OCI-LY7 (cell line): ENCODE results near the gene PIGH. TPM values are rescaled to one million over a fixed set of nuclear protein-coding genes. Genes with fewer than 3 reads are reported as not detected.

ENCODE experiments used
- BruUV-seq: library from RNA; stranded (reverse); fragments of 400-500 nt; replicated peaks from 2 replicates; lab custom pipeline; 2021; lab: Mats Ljungman, UMichigan
- CTCF ChIA-PET: fragments of 300-600 bp; sonication (Branson Sonifier 250); formaldehyde crosslinking; loops from one replicate; lab custom pipeline; 2022; ENCODE audit warnings: antibody characterized with exemption; ENCODE audit not compliant: unreplicated experiment; lab: Charles Lee
- POLR2A ChIA-PET: fragments of 300-600 bp; sonication (Branson Sonifier 250); formaldehyde crosslinking; loops from one replicate; lab custom pipeline; 2022; ENCODE audit warnings: antibody characterized with exemption; lab: Charles Lee
- DNase-seq: peaks from one replicate; pipeline ENCODE4 v3.0.0-alpha.2; 2015; ENCODE audit warnings: low spot score
- H2AFZ ChIP-seq: fragments of 200-600 bp; sonication (generic), shearing (Covaris generic); 2 replicates; pipeline ENCODE4 v1.6.1; 2014; ENCODE audit warnings: mild to moderate bottlenecking, antibody characterized with exemption, low read length, moderate library complexity
- H3K27ac ChIP-seq: fragments of 200-600 bp; sonication (generic); 2 replicates; pipeline ENCODE4 v1.5.1; 2014; ENCODE audit warnings: mixed run types, low read depth, mild to moderate bottlenecking, moderate library complexity, low read length, inconsistent platforms; ENCODE audit not compliant: poor library complexity, severe bottlenecking
- H3K36me3 ChIP-seq: fragments of 200-600 bp; sonication (generic); 2 replicates; pipeline ENCODE4 v1.6.1; 2014; ENCODE audit warnings: mild to moderate bottlenecking, antibody characterized with exemption, low read length, moderate library complexity, mixed read lengths; ENCODE audit not compliant: insufficient read depth
- H3K4me1 ChIP-seq: fragments of 200-600 bp; sonication (generic); 2 replicates; pipeline ENCODE4 v1.5.1; 2014; ENCODE audit warnings: mild to moderate bottlenecking, low read length; ENCODE audit not compliant: insufficient read depth, poor library complexity, severe bottlenecking
- H3K4me2 ChIP-seq: fragments of 200-600 bp; sonication (generic); 2 replicates; pipeline ENCODE4 v1.6.1; 2014; ENCODE audit warnings: mild to moderate bottlenecking, low read length
- H3K4me3 ChIP-seq: fragments of 200-600 bp; sonication (generic); 2 replicates; pipeline ENCODE4 v1.5.1; 2014; ENCODE audit warnings: mild to moderate bottlenecking, low read depth, low read length; ENCODE audit not compliant: poor library complexity, severe bottlenecking
- H3K79me2 ChIP-seq: fragments of 200-600 bp; sonication (generic); 2 replicates; pipeline ENCODE4 v1.6.1; 2016; ENCODE audit warnings: low read depth, mild to moderate bottlenecking, low read length, moderate library complexity, mixed read lengths; ENCODE audit not compliant: insufficient read depth
- H3K9me2 ChIP-seq: fragments of 200-600 bp; sonication (generic); 2 replicates; pipeline ENCODE4 v1.6.1; 2016; ENCODE audit warnings: mild to moderate bottlenecking, low read length, mixed read lengths; ENCODE audit not compliant: insufficient read depth
- H3K9me3 ChIP-seq: fragments of 200-600 bp; sonication (generic); 2 replicates; pipeline ENCODE4 v1.6.1; 2014; ENCODE audit warnings: mild to moderate bottlenecking, mixed run types, low read length, mixed read lengths
- H4K20me1 ChIP-seq: fragments of 200-600 bp; sonication (generic); 2 replicates; pipeline ENCODE4 v1.6.1; 2014; ENCODE audit warnings: mild to moderate bottlenecking, antibody characterized with exemption, low read length, moderate library complexity, mixed read lengths; ENCODE audit not compliant: insufficient read depth
- EZH2phosphoT487 ChIP-seq: fragments of 200-600 bp; sonication (generic); IDR thresholded peaks from 2 replicates; pipeline ENCODE4 v1.6.1; 2018; ENCODE audit warnings: low read depth, borderline replicate concordance, mild to moderate bottlenecking, mixed run types, antibody characterized with exemption, low read length, moderate library complexity, mixed read lengths
- intact Hi-C: fragments of 100-400 bp; cut with micrococcal nuclease; formaldehyde crosslinking; loops from one replicate; pipeline ENCODE4 v1.10.0; 2022; ENCODE audit not compliant: unreplicated experiment
- total RNA-seq, 2 experiments: library from RNA; depleted of rRNA in 1 of 2; stranded (reverse); fragments of >200 nt in 1 of 2; shearing (Covaris generic) in 1 of 2; gene quantifications; 2 replicates each; pipeline ENCODE4 v1.2.3, GENCODE V29; 2014 to 2022
- TF ChIP-seq, protein P1 (sequence below): fragments of 200-600 bp; sonication (generic); conservative IDR thresholded peaks from 2 replicates; pipeline ENCODE4 v1.5.1; 2014; ENCODE audit warnings: mild to moderate bottlenecking, antibody characterized with exemption, low read length, moderate library complexity, mixed read lengths

Gene PIGH
- total RNA-seq, 2 experiments from 2014 or later, result 15.5 to 23.0 TPM

DNA sequence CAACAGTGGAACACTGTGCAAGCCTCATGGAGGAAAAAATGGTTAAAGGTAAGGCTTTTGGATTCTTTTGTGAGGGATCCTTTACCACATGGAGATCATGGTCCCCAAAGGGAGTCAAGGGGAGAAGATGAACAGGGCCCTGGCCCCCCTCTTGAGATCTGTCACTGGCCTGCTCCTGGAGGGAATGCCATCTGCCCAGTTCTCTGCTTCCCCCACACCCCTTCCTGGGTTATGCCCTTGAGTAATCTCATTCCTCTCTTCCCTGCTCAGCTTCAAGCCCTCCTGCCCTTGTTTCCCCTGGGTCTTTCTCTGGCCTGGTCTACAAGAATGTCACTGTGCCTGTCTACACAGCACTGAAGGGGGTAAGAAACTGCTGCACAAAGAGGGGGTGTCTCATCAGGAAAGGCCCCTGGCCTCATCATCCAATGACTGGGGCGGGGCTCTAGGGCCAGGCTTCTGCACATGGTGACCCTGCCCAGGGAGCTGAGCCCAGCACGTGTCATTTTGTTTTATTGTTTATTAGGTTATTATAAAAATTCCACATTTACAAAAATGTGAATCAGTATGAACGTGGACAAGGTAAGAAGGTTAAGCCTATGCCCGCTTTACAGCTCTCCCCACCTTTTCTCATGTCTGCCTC is 30.3 kb downstream of the PIGH start:
- no TSS peak for BruUV-seq
- no peak overlapping the region for H3K27ac ChIP-seq
- no peak overlapping the region for H2AFZ ChIP-seq
- no peak overlapping the region for H3K4me2 ChIP-seq
- CTCF ChIA-PET, result no interaction called here
- TF ChIP-seq, protein P1, sequence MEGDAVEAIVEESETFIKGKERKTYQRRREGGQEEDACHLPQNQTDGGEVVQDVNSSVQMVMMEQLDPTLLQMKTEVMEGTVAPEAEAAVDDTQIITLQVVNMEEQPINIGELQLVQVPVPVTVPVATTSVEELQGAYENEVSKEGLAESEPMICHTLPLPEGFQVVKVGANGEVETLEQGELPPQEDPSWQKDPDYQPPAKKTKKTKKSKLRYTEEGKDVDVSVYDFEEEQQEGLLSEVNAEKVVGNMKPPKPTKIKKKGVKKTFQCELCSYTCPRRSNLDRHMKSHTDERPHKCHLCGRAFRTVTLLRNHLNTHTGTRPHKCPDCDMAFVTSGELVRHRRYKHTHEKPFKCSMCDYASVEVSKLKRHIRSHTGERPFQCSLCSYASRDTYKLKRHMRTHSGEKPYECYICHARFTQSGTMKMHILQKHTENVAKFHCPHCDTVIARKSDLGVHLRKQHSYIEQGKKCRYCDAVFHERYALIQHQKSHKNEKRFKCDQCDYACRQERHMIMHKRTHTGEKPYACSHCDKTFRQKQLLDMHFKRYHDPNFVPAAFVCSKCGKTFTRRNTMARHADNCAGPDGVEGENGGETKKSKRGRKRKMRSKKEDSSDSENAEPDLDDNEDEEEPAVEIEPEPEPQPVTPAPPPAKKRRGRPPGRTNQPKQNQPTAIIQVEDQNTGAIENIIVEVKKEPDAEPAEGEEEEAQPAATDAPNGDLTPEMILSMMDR, result no peak
- no peak for TF ChIP-seq EZH2phosphoT487
- POLR2A ChIA-PET, result interaction anchor here (0.9 to 1.0 kb wide), 2 partner anchors 57 to 148 kb away, joined by 3 read pairs; no protein-coding TSS in a partner anchor
- H4K20me1 ChIP-seq, result no peaks in the 10 kb centered on the region
- no peaks in the 10 kb centered on the region for H3K4me1 ChIP-seq
- DNase-seq, result no peak
- no peaks in the 10 kb centered on the region for H3K9me2 ChIP-seq
- no peaks in the 10 kb centered on the region for H3K36me3 ChIP-seq
- intact Hi-C loops, result loop anchor here (2.0 kb wide), 1 partner anchor 43 kb away; no protein-coding TSS in a partner anchor
- H3K4me3 ChIP-seq, result no peak overlapping the region
- H3K9me3 ChIP-seq, result no peaks in the 10 kb centered on the region
- no peaks in the 10 kb centered on the region for H3K79me2 ChIP-seq

DNA sequence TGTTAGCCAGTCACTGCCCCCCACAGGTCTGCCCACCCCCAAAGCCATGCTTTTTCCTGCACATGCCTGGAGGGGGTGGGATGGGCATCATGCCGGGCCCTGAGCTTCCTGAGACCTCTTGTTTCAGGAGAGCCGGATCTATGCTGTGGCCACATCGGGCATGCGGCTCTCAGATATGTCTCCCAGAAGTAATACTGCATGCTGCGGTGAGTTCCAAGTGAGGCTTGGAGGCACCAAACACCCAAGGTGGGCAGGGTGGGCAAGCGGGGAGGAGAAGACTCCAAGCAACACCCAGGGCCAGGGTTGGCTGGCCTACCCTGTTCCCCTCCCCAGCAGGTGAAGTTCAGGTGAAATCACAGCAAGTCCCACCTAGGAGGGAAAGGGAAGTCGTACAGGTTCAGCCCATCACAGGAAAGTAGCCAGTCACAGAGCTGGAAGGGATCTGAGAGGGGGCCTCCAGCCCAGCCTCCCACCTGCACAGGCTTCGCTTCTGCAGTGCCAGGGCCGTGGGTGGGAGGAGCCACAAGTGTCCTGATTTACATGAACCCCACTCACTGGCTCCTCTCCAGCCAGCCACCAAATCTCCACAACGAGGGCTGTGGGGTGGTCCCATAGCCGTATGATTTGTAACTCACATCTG is 30.9 kb downstream of the PIGH start:
- CTCF ChIA-PET, result no interaction called here
- Histone ChIP-seq H3K79me2 (no peaks in the 10 kb centered on the region), H4K20me1 (no peaks in the 10 kb centered on the region), H3K27ac (no peak overlapping the region), H3K4me2 (no peak overlapping the region), H3K9me3 (no peaks in the 10 kb centered on the region), H3K4me3 (no peak overlapping the region), H3K36me3 (no peaks in the 10 kb centered on the region), H3K9me2 (no peaks in the 10 kb centered on the region), H2AFZ (no peak overlapping the region), H3K4me1 (no peaks in the 10 kb centered on the region)
- TF ChIP-seq, protein P1, result no peak
- no peak for TF ChIP-seq EZH2phosphoT487
- intact Hi-C loops, result no loop called here
- DNase-seq, result peak; percentile 12
- POLR2A ChIA-PET, result interaction anchor here (1.0 to 1.3 kb wide), 2 partner anchors 26 to 57 kb away, joined by 3 read pairs; no protein-coding TSS in a partner anchor
- no TSS peak for BruUV-seq

DNA sequence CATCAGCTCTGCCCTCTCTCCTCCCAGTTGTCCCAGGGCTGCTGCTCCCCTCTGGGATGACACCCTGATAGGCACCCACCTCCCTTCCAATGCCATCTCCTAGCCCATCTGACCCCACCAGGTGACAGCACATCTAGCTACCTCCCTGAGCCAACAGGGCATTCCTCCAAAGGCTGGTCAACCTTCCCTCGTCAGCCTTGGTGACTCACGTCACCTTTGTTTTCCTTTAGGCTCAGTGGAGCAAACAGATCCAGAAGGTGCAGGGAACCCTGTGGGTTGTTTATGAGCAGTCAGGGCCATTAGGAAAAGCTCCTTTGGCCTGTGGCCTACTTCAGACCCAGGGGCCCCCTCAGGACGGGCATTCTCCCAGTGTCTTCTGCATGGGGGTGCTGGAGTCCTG is 32.4 kb downstream of the PIGH start:
- Histone ChIP-seq H4K20me1 (no peaks in the 10 kb centered on the region), H2AFZ (no peak overlapping the region), H3K4me2 (no peak overlapping the region), H3K9me3 (no peaks in the 10 kb centered on the region), H3K36me3 (no peaks in the 10 kb centered on the region), H3K27ac (no peak overlapping the region), H3K9me2 (no peaks in the 10 kb centered on the region), H3K79me2 (no peaks in the 10 kb centered on the region), H3K4me1 (no peaks in the 10 kb centered on the region), H3K4me3 (no peak overlapping the region)
- ChIA-PET POLR2A (no interaction called here), CTCF (no interaction called here)
- DNase-seq, result no peak
- intact Hi-C loops, result no loop called here
- BruUV-seq, result no TSS peak
- TF ChIP-seq, protein P1, result no peak
- no peak for TF ChIP-seq EZH2phosphoT487
